G401.6 (cell line): ENCODE measurements around the gene GRK5.
"Not testable (repeated sequence)": the region's sequence is repeated elsewhere in the genome, so short reads cannot be mapped to it uniquely, and the experiment has no call there.

ENCODE experiments used
- FAIRE-seq: peaks from 2 replicates; lab custom pipeline; 2012; peaks lifted over from hg19 to GRCh38; lab: Jason Lieb, UNC

GRK5 gene

GRCh38 chr10:119276194-119276593, 68.8 kb downstream of the GRK5 start:
- not testable (repeated sequence) for FAIRE-seq

- no peak for FAIRE-seq
Measured at GRCh38 chr10:119278126-119278709, 70.8 kb downstream of the GRK5 start.

GRCh38 chr10:119279441-119279840, 72.1 kb downstream of the GRK5 start:
- no peak for FAIRE-seq

- no peak for FAIRE-seq
Measured at GRCh38 chr10:119281581-119282071, 74.3 kb downstream of the GRK5 start.

- no peak for FAIRE-seq
Measured at GRCh38 chr10:119282446-119282845, 75.1 kb downstream of the GRK5 start.

- FAIRE-seq: no peak
Measured at GRCh38 chr10:119283387-119283786, 76.0 kb downstream of the GRK5 start.

GRCh38 chr10:119283818-119284217, 76.4 kb downstream of the GRK5 start:
- FAIRE-seq: no peak

- FAIRE-seq: no peak
Measured at GRCh38 chr10:119284679-119285096, 77.3 kb downstream of the GRK5 start.

- FAIRE-seq: no peak
Measured at GRCh38 chr10:119285495-119286267, 78.3 kb downstream of the GRK5 start.

GRCh38 chr10:119286516-119286915, 79.1 kb downstream of the GRK5 start:
- no peak for FAIRE-seq

- no peak for FAIRE-seq
Measured at GRCh38 chr10:119286983-119287633, 79.7 kb downstream of the GRK5 start.

- FAIRE-seq: no peak
Measured at GRCh38 chr10:119288574-119289001, 81.2 kb downstream of the GRK5 start.

GRCh38 chr10:119289227-119289920, 82.0 kb downstream of the GRK5 start:
- no peak for FAIRE-seq

- FAIRE-seq: no peak
Measured at GRCh38 chr10:119290301-119291048, 83.1 kb downstream of the GRK5 start.

- no peak for FAIRE-seq
Measured at GRCh38 chr10:119291223-119291900, 84.0 kb downstream of the GRK5 start.

GRCh38 chr10:119292968-119293760, 85.8 kb downstream of the GRK5 start:
- no peak for FAIRE-seq

GRCh38 chr10:119296703-119297102, 89.3 kb downstream of the GRK5 start:
- FAIRE-seq: no peak

GRCh38 chr10:119297207-119297968, 90.0 kb downstream of the GRK5 start:
- FAIRE-seq: no peak

GRCh38 chr10:119298810-119299209, 91.4 kb downstream of the GRK5 start:
- FAIRE-seq: no peak

- no peak for FAIRE-seq
Measured at GRCh38 chr10:119299531-119299930, 92.2 kb downstream of the GRK5 start.
